GM12873 (cell line): ENCODE results near the gene RRP1.

Experiments used
- TF ChIP-seq, protein P1 (sequence below): IDR thresholded peaks from 2 replicates; pipeline ENCODE4 v1.5.1; 2012; ENCODE audit warnings: low read depth, mild to moderate bottlenecking, moderate library complexity, low read length, control low read depth; ENCODE audit not compliant: insufficient read depth; ENCODE audit errors: missing control alignments

Gene RRP1

GRCh38 chr21:43829575-43830119 lies 40.3 kb downstream of the RRP1 start:
- TF ChIP-seq, protein P1, sequence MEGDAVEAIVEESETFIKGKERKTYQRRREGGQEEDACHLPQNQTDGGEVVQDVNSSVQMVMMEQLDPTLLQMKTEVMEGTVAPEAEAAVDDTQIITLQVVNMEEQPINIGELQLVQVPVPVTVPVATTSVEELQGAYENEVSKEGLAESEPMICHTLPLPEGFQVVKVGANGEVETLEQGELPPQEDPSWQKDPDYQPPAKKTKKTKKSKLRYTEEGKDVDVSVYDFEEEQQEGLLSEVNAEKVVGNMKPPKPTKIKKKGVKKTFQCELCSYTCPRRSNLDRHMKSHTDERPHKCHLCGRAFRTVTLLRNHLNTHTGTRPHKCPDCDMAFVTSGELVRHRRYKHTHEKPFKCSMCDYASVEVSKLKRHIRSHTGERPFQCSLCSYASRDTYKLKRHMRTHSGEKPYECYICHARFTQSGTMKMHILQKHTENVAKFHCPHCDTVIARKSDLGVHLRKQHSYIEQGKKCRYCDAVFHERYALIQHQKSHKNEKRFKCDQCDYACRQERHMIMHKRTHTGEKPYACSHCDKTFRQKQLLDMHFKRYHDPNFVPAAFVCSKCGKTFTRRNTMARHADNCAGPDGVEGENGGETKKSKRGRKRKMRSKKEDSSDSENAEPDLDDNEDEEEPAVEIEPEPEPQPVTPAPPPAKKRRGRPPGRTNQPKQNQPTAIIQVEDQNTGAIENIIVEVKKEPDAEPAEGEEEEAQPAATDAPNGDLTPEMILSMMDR: no peak

GRCh38 chr21:43832158-43832550 lies 42.8 kb downstream of the RRP1 start:
- TF ChIP-seq, protein P1: no peak

- TF ChIP-seq, protein P1: no peak
These were observed 43.3 kb downstream of the RRP1 start for GRCh38 chr21:43832648-43833047.

- TF ChIP-seq, protein P1: no peak
These were observed 44.9 kb downstream of the RRP1 start for GRCh38 chr21:43834146-43834905.

- TF ChIP-seq, protein P1: no peak
These were observed 45.7 kb downstream of the RRP1 start for GRCh38 chr21:43835050-43835449.

DNA sequence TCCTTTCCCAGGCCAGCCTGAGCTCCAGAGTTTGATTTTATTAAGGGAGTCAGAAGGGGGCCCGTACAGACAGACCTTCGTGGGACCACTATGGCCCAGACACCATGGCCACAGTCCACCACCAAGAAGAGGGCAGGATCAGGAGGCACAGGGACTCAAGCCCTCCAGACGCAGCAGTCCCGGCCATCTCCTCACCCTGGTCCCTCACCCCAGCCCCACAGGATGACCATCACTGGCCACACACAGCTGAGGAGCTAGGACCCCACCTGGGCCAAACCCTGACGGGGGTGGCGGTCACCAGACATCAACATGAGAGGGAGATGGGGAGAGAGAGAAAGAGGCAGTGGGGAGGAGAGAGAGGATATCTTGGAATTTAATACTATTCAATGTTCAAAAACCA lies 46.5 kb downstream of the RRP1 start:
- TF ChIP-seq, protein P1: no peak

DNA sequence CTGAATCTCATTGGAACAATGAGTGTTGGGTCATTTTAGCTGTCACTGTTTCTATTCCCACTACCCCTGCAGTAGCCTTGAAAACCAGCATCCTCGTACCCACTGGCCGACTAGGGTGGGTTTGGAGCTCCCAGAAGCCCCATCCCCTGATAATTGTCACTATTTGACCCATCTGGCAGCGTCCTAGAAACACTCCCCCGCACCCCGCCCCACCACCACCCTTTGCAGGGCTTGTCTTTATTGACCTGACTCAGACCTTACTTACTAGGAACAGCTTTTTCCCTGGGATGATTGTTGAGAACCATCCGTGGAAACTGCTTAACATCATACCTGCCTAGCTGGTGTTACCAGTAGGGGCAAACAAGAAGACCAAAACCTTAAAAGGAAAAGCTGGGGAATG lies 47.2 kb downstream of the RRP1 start:
- TF ChIP-seq, protein P1: no peak
